HG02763 (cell line): ENCODE measurements around the gene TBC1D14.

Source experiments
- ATAC-seq: cut with Tn5 transposase; IDR thresholded peaks from one replicate; pipeline ENCODE4 v1.9.1; 2021; ENCODE audit warnings: mild to moderate bottlenecking, moderate library complexity; ENCODE audit not compliant: unreplicated experiment

Gene TBC1D14

GRCh38 chr4:6991771-6992557 is 82.3 kb downstream of the TBC1D14 start:
- no peak for ATAC-seq

GRCh38 chr4:6992728-6993677 is 83.4 kb downstream of the TBC1D14 start:
- ATAC-seq, result peak; percentile 56

- no peak for ATAC-seq
These were observed 86.9 kb downstream of the TBC1D14 start for GRCh38 chr4:6996481-6996880.

- ATAC-seq, result no peak
These were observed 89.8 kb downstream of the TBC1D14 start for GRCh38 chr4:6999172-7000086.

- no peak for ATAC-seq
These were observed 91.0 kb downstream of the TBC1D14 start for GRCh38 chr4:7000421-7001176.

- no peak for ATAC-seq
These were observed 91.6 kb downstream of the TBC1D14 start for GRCh38 chr4:7001271-7001670.

- ATAC-seq, result no peak
These were observed 92.7 kb downstream of the TBC1D14 start for GRCh38 chr4:7002336-7002735.

- ATAC-seq, result no peak
These were observed 93.7 kb downstream of the TBC1D14 start for GRCh38 chr4:7003176-7003878.

GRCh38 chr4:7003879-7004240 is 94.2 kb downstream of the TBC1D14 start:
- ATAC-seq, result no peak

- no peak for ATAC-seq
These were observed 94.7 kb downstream of the TBC1D14 start for GRCh38 chr4:7004331-7004730.

- ATAC-seq, result no peak
These were observed 95.9 kb downstream of the TBC1D14 start for GRCh38 chr4:7005571-7005970.

- ATAC-seq, result no peak
These were observed 96.8 kb downstream of the TBC1D14 start for GRCh38 chr4:7006411-7006810.

- no peak for ATAC-seq
These were observed 97.7 kb downstream of the TBC1D14 start for GRCh38 chr4:7007142-7007907.

GRCh38 chr4:7007944-7008343 is 98.3 kb downstream of the TBC1D14 start:
- no peak for ATAC-seq

- no peak for ATAC-seq
These were observed 99.9 kb downstream of the TBC1D14 start for GRCh38 chr4:7009564-7009963.

- ATAC-seq, result no peak
These were observed 103.5 kb downstream of the TBC1D14 start for GRCh38 chr4:7013175-7013574.

GRCh38 chr4:7014815-7015214 is 105.2 kb downstream of the TBC1D14 start:
- ATAC-seq, result no peak

- no peak for ATAC-seq
These were observed 105.9 kb downstream of the TBC1D14 start for GRCh38 chr4:7015383-7016035.
